GM21576 (cell line): Measurements from ENCODE around the gene CTSO.
"Not testable (repeated sequence)": the region's sequence is repeated elsewhere in the genome, so short reads cannot be mapped to it uniquely, and the experiment has no call there.

ENCODE experiments used
- ATAC-seq: cut with Tn5 transposase; IDR thresholded peaks from one replicate; pipeline ENCODE4 v1.9.1; 2021; ENCODE audit warnings: mild to moderate bottlenecking, moderate library complexity; ENCODE audit not compliant: unreplicated experiment

CTSO gene

DNA sequence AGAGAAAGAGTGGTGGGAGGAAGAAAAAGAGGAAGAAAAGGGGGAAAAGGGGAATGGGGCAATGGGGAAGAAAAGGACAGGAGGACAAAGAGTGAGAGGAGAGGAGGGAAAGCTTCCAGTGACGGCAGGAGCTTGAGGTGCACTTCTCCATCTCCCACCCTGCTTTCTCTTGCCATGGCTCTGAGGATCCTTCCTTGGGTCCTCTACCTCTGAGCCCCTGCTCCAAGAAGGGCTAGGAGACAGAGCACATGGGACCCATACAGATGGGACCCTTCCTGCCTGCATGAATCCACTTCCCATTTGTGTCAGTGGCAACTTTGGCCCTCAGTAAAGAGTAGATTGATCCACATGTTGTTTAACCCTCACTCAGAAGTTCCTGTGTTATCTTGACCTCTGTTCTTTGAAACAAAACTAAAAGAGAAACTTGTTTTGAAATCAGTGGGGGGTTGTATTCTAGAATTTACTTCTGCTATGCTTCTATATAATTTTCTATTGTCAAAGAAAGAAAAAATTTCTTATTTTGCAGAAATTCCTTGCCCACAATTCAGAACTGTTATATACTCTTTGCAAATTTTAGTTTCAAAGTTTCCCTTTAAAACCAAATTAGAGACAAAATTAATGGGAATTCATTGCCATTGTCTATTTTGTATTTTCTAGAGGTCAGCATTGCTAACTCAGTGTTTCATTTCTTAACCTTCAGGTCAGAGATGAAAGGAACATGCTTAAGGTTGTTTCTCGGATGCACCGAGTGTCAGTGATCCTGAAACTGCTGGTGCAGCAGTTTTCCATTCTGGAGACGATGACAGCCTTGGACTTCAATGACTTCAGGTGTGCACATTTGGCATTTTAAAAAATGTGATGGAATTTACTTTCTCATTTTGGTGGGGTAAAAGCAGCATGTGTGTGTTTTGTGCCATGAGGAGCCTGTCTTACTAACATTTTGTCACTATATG is 45.2 kb downstream of the CTSO start:
- peak; percentile 70 for ATAC-seq

DNA sequence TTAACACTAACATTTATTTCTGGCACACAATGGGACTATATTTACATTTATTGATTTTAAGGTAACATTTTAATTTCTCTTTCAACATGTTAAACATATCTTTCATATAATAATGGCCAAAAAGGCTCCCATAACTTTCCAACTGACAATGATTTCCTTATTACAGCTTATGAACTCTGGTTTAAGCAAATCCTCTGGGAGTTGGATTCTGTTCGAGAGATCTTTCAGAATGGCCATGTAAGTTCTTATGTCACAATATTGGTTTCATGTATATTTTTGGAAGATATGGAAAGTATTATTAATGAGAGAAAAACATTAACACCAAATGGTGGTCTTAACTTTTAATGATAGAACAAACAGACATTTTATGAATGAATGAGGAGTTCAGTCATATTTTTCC is 46.1 kb downstream of the CTSO start:
- ATAC-seq = no peak

DNA sequence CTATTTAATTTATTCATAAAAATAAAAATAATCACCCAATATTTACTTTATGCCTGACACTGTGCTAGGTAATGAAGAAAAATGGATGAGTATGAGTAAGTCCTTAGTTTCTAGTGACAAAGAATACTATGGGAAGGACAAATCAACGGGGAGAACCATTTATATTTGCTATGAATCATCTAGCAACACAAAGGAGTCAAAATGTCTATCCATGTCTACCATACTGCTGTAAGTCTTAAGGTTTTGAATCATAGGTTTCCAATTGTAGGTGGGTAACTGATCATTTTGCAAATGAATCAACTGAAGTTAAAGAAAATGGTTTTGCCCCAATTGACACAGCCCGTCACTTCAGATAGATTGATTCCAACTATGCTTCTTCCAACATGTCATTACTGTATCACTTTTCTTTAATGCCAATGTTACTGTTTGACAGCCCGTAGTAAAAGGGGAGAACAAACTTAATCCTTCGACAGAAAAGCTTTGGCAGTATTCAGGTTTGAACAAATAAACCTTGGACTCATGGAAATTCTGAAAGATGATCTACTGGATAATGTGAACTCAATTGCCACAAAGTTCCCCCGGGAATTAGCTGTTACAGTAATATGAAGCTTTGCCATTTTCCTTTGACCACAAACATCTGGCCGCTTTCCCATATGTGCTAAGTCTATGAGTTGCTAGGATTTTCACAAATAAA is 47.0 kb downstream of the CTSO start:
- ATAC-seq = no peak

DNA sequence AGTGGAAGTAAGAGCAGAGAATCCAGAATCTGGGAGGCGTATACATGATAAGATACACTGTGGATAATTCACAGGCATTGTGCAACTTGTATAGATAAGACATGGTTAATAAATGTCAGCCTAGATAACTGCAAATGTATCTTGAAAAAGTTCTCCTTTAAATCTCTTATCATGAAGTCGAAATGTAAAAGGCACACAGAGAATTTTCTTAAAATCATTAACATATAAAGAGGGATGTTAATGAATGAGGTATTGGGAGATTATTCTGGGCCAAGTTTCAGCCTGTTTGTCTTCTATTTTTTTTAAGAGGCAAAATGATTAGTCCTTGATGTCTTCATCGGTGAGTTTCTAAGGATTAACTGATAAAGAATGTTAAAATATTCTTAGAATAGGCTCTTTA is 49.3 kb downstream of the CTSO start:
- ATAC-seq = no peak

DNA sequence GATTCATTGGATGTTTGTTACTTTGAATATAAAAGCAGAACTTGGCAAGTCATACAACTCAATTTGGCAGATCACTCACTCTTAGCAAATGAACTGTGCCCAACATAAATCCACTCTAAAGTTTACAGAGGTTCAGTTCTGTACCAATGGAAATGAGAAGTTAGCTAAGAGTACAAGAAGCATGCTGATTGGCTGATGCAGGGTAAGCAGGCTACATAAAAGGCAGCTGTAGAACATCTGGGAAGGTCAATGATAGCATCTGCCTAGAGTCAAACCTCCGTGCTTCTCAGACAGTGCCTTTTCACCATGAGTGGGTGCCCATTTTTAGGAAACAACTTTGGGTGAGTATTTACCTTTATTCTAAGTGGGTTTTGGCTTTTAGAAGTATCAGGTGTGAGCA is 50.2 kb downstream of the CTSO start, which contains the start of gene TDO2:
TDO2 (plus strand) TSS at position 244 of the 400 bp plus-strand sequence; CDS start at position 307, 63 bp downstream.
- no peak for ATAC-seq

DNA sequence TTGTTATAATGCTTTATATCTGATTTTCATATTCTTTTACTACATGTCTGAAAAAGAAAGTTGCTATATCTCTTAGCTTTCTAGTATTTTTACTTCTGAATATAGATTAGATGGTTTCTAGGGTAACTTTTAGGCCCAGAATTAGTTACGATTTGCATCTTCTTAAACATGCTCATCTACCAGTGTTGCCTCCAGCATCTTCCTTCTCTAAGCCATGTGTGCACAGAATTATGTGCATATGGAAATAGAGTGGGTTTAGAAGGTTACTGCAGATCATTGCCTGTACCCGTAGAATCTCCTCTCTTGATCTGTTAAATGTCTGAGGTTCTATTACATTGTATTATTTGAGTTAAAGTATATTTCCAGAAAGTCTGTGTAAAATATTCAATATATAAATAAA is 52.7 kb downstream of the CTSO start:
- ATAC-seq = no peak

DNA sequence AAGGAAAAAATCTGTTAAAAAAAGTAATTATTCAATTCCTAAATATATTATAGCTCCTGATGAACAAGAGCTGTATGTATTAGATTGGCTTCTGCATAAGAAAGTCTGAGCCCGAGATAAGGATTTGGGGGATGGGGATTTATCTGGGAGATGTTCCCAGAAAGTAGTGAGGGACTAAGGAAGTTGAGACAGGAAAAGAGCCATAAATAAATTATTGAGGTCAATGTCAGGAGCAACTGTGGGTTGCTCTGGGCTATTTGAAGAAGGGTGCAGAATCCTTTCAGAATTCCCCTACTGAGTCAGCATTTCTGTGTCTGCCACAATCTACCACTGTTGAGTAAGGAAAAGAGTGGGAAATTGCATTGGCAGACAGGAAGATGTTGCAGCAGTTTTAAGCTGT is 53.3 kb downstream of the CTSO start:
- no peak for ATAC-seq

DNA sequence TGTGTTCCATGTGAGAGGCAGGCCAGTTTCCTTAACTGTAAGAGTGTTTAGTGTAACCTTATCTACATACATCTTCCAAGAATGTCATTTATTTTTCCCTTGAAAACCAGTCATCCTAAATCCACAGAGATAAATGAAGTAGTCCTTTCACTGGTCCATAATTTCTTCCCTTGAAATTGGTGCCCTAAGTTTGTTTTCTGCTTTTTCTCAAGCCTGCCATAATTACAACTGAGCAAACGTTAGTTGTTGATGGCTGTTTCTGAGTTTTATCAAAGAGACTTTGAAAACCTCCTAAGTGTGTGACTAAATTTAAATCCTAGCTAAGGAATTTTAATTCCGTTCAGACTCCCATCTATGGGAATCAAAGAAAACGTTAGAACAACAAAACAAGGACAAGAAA is 53.8 kb downstream of the CTSO start:
- no peak for ATAC-seq

DNA sequence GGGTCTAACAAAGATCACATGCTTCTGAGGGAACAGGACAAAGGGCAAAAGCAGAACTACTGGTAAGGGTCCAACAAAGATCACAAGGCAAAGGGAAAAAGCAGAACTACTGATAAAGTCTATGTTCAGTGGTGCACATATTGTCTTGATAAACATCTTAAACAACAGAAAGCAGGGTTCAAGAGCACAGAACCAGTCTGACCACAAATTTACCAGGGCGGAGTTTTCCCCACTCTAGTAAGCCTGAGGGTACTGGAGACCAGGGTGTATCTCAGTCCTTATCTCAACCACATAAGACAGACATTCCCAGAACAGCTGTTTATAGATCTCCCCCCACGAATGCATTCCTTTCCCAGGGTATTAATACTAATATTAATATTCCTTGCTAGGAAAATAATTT is 55.3 kb downstream of the CTSO start:
- ATAC-seq = not testable (repeated sequence)

DNA sequence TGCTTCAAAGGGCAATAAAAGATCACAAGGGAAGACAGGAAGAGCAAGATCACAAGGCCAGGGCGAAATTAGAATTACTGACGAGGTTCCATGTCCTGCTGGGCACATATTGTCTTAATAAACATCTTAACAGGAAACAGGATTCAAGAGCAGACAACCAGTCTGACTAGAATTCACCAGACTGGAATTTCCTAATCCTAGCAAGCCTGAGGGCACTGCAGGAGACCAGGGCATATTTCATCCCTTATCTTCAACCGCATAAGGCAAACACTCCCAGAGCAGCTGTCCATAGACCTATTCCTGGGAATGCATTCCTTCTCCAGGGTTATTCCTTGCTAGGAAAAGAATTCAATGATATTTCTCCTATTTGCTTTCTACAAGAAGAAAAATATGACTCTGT is 62.6 kb downstream of the CTSO start:
- no peak for ATAC-seq

DNA sequence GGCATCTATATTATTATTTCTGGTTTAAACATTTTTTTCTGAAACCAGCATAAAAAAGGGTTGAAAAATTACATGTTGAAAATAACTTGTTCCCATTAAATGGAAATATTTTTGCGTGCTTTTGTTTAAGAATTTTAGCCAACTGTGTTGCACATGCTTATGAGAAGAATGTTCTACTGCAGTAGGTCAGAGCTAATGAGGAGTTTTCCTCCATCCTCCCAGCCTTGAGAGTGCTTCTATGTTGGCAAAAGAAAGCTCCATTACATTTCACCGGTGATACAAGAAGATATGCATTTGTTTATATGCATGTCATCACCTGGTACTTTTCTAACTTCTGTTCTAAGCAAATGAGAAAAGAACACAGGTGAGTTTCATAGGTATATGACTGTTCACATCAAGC is 63.7 kb downstream of the CTSO start:
- no peak for ATAC-seq

DNA sequence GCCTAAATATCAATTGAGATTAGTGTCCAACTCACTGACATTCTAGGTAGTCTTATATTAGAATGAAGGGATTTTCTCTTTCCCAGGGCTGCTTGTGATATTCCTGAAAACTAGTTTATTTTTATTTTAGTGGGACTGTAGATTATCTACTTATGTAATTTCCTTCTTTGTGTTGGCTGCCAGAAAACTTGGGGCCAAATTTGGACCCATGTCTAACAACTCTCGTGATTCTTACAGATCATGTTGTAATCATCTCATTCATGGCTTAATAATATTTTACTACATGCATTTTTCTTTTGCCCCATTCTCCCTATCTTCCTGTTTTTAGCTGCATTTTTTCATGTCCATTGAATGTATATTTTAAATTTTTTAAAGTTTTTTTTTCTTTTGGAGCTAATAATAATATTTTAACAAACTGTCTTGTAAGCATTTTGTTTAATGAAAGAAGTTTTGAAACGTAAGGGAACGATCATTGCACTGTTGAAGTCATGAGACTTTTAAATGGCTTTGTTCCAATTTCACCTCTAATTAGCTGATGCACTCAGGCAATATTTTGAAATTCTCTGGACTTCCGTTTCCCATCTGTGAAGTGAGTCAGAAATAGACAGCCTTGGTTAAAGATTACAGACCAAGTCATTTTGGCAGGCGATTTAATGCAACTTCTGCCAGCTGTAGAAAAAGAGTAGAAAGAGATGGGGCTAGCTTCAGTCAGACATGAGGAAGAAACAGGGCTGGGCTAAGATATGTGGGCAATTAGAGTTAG is 64.5 kb downstream of the CTSO start:
- ATAC-seq = peak; percentile 78

DNA sequence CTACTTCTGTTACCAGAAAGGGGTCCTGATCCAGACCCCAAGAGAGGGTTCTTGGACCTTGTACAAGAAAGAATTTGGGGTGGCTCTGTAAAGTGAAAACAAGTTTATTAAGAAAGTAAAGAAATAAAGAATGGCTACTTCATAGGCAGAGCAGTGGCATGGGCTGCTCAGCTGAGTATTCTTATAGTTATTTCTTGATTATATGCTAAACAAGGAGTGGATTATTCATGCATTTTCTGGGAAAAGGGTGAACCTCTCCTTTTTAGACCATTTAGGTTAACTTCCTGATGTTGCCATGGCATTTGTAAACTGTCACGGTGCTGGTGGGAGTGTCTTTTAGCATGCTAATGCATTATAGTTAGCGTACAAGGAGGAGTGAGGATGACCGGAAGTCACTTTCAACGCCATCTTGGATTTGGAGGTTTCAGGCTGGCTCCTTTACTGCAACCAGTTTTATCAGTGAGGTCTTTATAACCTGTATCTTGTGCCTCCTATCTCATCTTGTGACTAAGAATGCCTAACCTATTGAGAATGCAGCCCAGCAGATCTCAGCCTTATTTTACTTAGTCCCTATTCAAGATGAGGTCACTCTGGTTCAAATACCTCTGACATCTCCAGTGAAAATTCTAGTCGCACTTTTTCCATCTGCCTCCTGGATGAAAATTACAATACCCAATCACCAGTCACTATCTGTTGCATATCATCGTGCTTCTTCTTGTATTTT is 65.7 kb downstream of the CTSO start:
- ATAC-seq = no peak

DNA sequence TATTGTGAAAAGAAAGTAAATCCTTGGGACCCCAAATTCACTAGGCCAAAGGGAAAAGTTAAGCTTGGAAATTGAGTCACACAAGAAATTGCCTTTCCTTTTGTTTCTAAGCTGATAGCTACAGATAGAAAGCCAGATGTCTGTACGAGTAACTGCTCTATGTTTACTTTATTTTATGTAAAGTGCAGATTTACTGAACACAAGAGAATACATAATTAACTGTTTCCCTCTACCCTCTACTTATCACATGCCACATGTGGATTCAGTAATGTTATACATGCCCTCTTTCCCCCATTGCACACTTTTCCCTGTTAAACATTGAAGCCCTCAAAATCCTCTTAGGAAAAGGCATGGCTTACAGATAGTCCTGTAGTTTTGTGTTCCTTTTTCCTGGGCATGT is 66.6 kb downstream of the CTSO start:
- no peak for ATAC-seq

DNA sequence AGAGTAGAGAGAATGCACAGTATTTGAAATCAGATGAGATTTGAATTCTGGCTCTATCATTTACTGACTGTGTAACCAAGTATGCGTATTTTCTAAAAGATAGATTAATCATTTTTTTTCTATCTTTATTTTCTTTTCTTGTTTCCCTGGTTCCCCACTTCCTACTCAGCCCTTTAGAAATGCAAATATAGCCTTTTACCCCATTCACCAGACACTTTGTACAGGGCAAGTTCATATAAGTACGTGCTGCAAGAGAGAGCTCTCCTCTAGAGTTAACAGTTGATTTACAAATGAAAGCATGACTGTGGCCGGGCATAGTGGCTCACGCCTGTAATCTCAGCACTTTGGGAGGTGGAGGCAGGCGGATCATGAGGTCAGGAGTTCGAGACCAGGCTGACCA is 68.0 kb downstream of the CTSO start:
- ATAC-seq = no peak

DNA sequence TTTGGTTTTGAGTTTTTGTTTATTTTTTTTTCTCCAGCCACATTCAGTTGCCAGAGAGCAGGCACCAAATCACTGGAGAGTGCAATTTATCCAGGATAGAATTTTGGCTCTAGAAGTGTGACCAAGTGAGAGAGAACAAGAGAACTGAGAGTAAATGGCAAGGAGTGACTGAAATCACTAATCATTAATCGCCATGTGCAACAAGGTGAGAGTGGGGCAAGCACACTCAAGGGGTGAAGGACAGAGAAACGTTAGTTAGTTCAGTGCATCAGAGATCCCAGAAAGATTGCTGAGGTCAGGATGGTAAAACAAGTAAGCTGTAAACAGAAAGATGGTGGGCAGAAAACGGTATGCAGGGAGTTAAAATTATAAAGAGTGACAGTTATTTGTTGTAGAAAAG is 69.8 kb downstream of the CTSO start:
- ATAC-seq = no peak

DNA sequence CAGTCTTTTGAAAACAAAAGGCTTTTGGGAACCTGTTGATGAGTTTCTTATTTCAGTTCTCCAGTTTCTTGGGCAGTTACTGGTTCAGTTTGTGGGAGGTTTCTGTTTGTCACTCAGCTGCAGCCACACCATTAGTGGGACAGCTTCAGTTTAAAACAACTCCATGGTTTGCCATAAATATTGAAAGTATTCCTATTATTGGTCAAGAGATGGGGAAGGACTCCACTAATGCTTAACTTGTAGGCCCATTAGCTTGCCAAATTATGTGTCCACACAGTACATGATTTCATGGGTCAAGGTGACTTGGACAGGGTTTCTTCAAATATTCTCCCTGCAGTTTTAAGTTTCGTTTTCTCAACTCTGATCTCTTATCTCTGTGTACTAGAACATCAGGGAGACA is 72.1 kb downstream of the CTSO start:
- no peak for ATAC-seq

DNA sequence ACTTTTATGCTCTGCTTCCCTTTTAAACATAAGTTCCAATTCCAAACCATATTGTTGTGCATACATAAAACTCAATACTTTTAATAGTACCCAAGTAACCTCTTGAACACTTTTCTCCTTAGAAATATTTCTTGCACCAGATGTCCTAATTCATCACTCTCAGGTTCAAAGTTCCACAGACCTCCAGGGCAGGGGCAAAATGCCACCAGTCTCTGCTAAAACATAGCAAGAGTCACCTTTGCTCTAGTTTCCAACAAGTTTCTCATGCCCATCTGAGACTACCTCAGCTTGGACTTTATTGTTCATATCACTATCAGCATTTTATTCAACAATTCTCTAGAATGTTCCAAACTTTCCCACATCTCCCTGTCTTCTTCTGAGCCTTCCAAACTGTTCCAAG is 73.9 kb downstream of the CTSO start:
- no peak for ATAC-seq

DNA sequence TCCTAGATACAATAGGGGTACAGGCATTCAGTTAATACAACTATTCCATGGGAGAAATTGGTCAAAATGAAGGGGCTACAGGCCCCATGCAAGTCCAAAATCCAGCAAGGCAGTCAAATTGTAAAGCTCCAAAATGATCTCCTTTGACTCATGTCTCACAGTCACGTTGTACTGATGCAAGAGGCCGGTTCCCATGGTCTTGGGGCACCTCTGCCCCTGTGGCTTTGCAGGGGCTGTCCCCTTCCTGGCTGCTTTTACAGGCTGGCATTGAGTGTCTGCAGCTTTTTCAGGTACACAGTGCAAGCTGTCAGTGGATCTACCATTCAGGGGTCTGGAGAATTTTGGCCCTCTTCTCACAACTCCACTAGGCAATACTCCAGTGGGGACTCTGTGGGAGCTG is 75.1 kb downstream of the CTSO start:
- ATAC-seq = no peak

DNA sequence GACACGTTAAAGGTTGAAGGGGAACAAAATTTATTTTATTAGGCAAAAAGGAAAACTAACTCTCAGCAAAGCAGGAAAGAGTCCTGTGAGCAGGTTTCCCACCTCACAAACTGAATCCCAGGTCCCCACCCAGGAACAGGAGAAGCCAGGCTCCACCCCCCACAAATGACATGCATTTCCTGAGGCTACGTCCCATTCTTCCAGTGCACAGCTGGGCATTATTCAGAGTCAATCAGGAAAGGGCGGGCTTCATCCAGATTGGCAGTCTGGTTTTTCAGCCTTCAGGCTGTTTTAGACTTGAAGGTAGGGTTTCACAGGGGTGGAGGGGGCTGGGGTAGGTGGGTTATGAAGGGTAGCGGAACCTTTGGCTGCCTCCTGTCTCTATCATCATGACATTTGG is 75.7 kb downstream of the CTSO start:
- ATAC-seq = no peak

DNA sequence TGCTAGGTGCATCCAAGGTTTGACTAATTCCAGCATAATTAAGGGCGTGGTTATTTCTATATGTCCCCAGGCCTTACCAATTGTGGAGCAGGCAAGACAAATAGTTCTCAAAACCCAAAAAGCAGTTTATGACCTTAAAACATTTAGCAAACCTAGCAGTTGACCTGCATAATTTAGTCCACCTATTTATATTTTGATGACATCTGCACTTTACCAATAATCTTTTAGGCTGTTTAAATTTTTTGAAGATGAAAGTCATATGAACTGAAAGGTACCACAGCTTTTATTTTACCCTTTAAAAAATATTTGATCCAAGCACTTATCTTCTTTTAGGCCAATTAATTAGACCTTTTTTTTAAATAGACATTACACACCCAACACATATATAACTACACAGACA is 77.8 kb downstream of the CTSO start:
- no peak for ATAC-seq
